Smooth muscle cell (in vitro differentiated cells): ENCODE data around the gene MAGI1. TPM values are rescaled to one million over a fixed set of nuclear protein-coding genes. Genes with fewer than 3 reads are reported as not detected.

Experiments used
- DNase-seq: peaks from one replicate; lab custom pipeline; 2025; ENCODE audit not compliant: unreplicated experiment; lab: John Stamatoyannopoulos, UW
- H2AFZ ChIP-seq: fragments of 200-600 bp; sonication (generic); 2 replicates; pipeline ENCODE4 v1.6.0; 2016; ENCODE audit warnings: antibody characterized with exemption, low read depth, mild to moderate bottlenecking
- H3F3A ChIP-seq: fragments of 200-600 bp; sonication (generic); 2 replicates; pipeline ENCODE4 v1.6.0; 2017; ENCODE audit warnings: antibody characterized with exemption, low read depth
- H3K27ac ChIP-seq: fragments of 200-600 bp; sonication (generic); 2 replicates; pipeline ENCODE4 v1.5.1; 2016; ENCODE audit warnings: low read depth, mild to moderate bottlenecking
- H3K27me3 ChIP-seq: fragments of 200-600 bp; sonication (generic); 2 replicates; pipeline ENCODE4 v1.6.1; 2016; ENCODE audit warnings: low read depth, mild to moderate bottlenecking
- H3K36me3 ChIP-seq: fragments of 200-600 bp; sonication (generic); 2 replicates; pipeline ENCODE4 v1.5.1; 2016; ENCODE audit warnings: low read depth
- H3K4me1 ChIP-seq: fragments of 200-600 bp; sonication (generic); 2 replicates; pipeline ENCODE4 v1.5.1; 2016; ENCODE audit warnings: low read depth
- H3K4me2 ChIP-seq: fragments of 200-600 bp; sonication (generic); 2 replicates; pipeline ENCODE4 v1.6.0; 2016; ENCODE audit warnings: mild to moderate bottlenecking
- H3K4me3 ChIP-seq: fragments of 200-600 bp; sonication (generic); 2 replicates; pipeline ENCODE4 v1.5.1; 2016; ENCODE audit warnings: mild to moderate bottlenecking
- H3K79me2 ChIP-seq: fragments of 200-600 bp; sonication (generic); 2 replicates; pipeline ENCODE4 v1.6.0; 2016; ENCODE audit warnings: low read depth, mild to moderate bottlenecking
- H3K9ac ChIP-seq: fragments of 200-600 bp; sonication (generic); 2 replicates; pipeline ENCODE4 v1.6.0; 2016; ENCODE audit warnings: low read depth
- H3K9me3 ChIP-seq: fragments of 200-600 bp; sonication (generic); replicated peaks from 2 replicates; pipeline ENCODE4 v1.5.1; 2016; ENCODE audit warnings: low read depth
- H4K20me1 ChIP-seq: fragments of 200-600 bp; sonication (generic); 2 replicates; pipeline ENCODE4 v1.6.0; 2016; ENCODE audit warnings: low read depth
- CTCF ChIP-seq: fragments of 200-600 bp; sonication (generic); IDR thresholded peaks from 2 replicates; pipeline ENCODE4 v1.5.1; 2017; ENCODE audit warnings: borderline replicate concordance, mild to moderate bottlenecking, antibody characterized with exemption; ENCODE audit not compliant: insufficient read depth, poor library complexity, severe bottlenecking
- WGBS: methylation state at CpG from one replicate; pipeline ENCODE4 v1.1.7; 2016; ENCODE audit warnings: low lambda C conversion rate; 5-methylcytosine and 5-hydroxymethylcytosine counted together
- polyA plus RNA-seq: library from polyadenylated mRNA; unstranded; fragments of >200 nt; fragmentation: Nextera tagmentation; extraction: Ambion mirVana; gene quantifications from 2 replicates; pipeline ENCODE4 v1.2.1, GENCODE V29; 2016
- total RNA-seq: library from RNA; depleted of rRNA; stranded (reverse); fragments of >200 nt; gene quantifications from 2 replicates; pipeline ENCODE4 v1.2.3, GENCODE V29; 2014

Gene MAGI1
- total and polyA plus RNA-seq, 2 experiments from 2014 or later, result 9.9 to 23.3 TPM

GRCh38 chr3:65326574-65326973 is 712.1 kb downstream of the MAGI1 start:
- Histone ChIP-seq H4K20me1 (no peaks in the 10 kb centered on the region), H3K9me3 (no peaks in the 10 kb centered on the region), H3K27me3 (no peaks in the 10 kb centered on the region), H3F3A (no peaks in the 10 kb centered on the region), H3K4me3 (no peak overlapping the region), H3K27ac (no peak overlapping the region), H3K36me3 (no peaks in the 10 kb centered on the region), H3K9ac (no peak overlapping the region), H2AFZ (no peak overlapping the region), H3K4me2 (no peak overlapping the region), H3K4me1 (no peaks in the 10 kb centered on the region), H3K79me2 (no peaks in the 10 kb centered on the region)
- DNase-seq, result no peak
- no peak for TF ChIP-seq CTCF
- WGBS, result 82% methylated on average over 3 of the region's 3 CpGs

- Histone ChIP-seq H3K27ac (no peak overlapping the region), H3K4me3 (no peak overlapping the region), H3K27me3 (no peaks in the 10 kb centered on the region), H3K9me3 (no peaks in the 10 kb centered on the region), H4K20me1 (no peaks in the 10 kb centered on the region), H3K36me3 (no peaks in the 10 kb centered on the region), H3F3A (no peaks in the 10 kb centered on the region), H3K4me1 (no peaks in the 10 kb centered on the region), H2AFZ (no peak overlapping the region), H3K4me2 (no peak overlapping the region), H3K9ac (no peak overlapping the region), H3K79me2 (no peaks in the 10 kb centered on the region)
- no peak for DNase-seq
- WGBS, result 95% methylated on average over 7 of the region's 7 CpGs
- no peak for TF ChIP-seq CTCF
Observed at GRCh38 chr3:65322910-65323309, 715.8 kb downstream of the MAGI1 start.

DNA sequence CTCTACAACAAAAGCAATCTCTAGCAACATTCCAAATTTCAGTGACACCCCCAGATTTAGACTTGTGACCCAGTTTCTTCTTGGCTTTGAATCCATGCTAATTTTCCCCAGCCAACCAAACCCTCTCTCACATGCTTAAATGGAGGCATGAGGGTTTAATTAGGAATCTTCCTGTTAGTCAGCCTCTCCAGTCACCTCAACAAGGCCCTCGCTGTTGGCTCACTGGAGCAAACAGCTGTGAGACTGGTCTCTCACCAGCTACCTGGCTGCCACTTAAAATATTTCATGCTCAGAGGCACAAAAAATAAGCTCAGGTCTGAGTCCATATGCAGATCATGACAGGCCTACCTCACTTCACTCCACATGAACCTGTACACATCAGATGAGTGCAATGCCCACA is 720.5 kb downstream of the MAGI1 start:
- no peak for DNase-seq
- WGBS, result 96% methylated on average over 1 of the region's 1 CpG
- H3K27me3 ChIP-seq, result no peaks in the 10 kb centered on the region

More for the DNA sequence above, 720.5 kb downstream of the MAGI1 start:
- H3K4me2 ChIP-seq, result no peak overlapping the region
- H3K36me3 ChIP-seq, result no peaks in the 10 kb centered on the region
- no peak overlapping the region for H3K27ac ChIP-seq
- H3K79me2 ChIP-seq, result no peaks in the 10 kb centered on the region
- no peaks in the 10 kb centered on the region for H3K4me1 ChIP-seq
- H3K9me3 ChIP-seq, result no peaks in the 10 kb centered on the region
- no peaks in the 10 kb centered on the region for H3F3A ChIP-seq
- no peak overlapping the region for H3K4me3 ChIP-seq
- no peak for TF ChIP-seq CTCF
- H4K20me1 ChIP-seq, result no peaks in the 10 kb centered on the region
- no peak overlapping the region for H3K9ac ChIP-seq
- H2AFZ ChIP-seq, result no peak overlapping the region
